Measurements from ENCODE around the gene B3GNT9. TPM values are rescaled to one million over a fixed set of nuclear protein-coding genes. Genes with fewer than 3 reads are reported as not detected.

The B3GNT9 gene, protein sequence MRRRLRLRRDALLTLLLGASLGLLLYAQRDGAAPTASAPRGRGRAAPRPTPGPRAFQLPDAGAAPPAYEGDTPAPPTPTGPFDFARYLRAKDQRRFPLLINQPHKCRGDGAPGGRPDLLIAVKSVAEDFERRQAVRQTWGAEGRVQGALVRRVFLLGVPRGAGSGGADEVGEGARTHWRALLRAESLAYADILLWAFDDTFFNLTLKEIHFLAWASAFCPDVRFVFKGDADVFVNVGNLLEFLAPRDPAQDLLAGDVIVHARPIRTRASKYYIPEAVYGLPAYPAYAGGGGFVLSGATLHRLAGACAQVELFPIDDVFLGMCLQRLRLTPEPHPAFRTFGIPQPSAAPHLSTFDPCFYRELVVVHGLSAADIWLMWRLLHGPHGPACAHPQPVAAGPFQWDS
- 5.2 and 10.0 TPM in 2 replicates for total RNA-seq (2014; rRNA removed; shearing (Covaris generic); ENCODE audit: low replicate concordance)

DNA sequence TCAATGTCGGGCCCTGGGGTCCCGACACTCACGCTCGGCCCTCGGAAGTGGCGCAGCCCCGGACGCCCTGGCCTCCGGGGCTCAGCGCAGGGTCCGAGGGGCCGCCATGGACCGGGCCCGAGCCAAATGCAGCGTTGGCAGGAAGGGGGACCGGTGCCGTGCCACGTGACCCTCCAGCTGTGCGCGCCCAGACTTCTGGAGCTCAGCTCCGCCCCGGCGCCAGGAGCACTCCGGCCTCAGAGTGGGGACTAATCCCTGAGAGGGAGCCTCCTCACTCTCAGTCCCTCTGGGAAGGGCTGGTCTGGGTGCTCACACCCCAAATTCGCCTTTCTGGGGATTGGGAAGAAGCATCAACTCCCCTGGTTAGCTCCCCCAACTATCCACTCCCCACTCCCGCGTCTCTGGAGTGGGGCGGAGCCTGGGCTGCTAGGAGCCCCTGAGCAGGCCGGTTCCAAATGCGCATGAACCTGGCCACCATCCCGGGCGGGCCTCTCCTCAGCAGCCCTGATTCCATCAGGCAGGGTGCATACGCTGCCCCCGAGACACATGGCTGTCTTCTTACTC, at the start of gene B3GNT9:
B3GNT9 (minus strand) TSS at position 166 of the 564 bp plus-strand sequence. CDS start 513 bp downstream, outside the sequence.
- no peaks in the 10 kb centered on the region for H3K27me3 ChIP-seq
- peak; percentile 79 for DNase-seq
- peak within 1 kb of the TSS; percentile 67 for H3K4me3 ChIP-seq
- H3K36me3 ChIP-seq: peaks cover 4% of the 10 kb centered on the region
- H3K9me3 ChIP-seq: no peaks in the 10 kb centered on the region

DNA sequence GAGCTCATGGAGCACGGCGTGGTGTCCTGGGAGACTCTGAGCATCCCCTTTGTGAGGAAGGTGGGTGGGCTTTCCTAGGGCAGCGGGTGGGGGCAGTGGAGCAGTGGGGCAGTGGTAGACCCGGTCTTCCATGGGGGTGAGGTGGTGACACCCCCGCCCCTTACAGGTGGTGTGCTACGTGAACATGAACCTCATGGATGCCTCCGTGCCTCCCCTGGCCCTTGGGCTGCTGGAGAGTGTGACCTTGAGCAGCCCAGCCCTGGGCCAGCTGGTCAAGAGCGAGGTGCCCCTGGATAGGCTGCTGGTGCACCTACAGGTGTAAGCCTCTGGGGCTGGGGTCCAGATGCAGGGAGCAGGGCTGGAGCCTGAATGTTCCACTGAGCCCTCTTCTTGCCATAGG, 49.7 kb upstream of the B3GNT9 start:
- Histone ChIP-seq H3K36me3 (peaks cover 15% of the 10 kb centered on the region), H3K9me3 (no peaks in the 10 kb centered on the region)
- no peak for DNase-seq

DNA sequence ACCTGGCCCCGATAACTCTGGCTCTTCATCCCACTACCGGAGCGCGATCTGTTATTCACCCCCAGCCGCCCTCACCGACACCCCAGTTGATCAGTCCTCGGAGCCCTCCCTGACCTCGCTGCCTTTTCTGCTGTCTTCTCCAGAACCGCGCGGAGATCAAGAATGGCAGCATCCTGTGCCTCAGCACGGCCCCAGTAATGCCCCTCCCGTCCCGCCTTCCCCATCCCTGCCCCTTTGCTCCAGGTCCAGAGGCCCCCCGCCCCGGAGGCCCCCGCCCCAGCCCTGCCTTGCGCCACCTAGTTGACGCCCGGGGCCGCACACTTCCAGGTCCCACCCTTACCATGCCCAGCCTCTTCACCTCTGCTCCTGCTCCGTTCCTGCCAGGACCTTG, 49.0 kb upstream of the B3GNT9 start:
- DNase-seq: no peak
- Histone ChIP-seq H3K27me3 (no peaks in the 10 kb centered on the region), H3K36me3 (peaks cover 21% of the 10 kb centered on the region)

More for the DNA sequence above, 49.7 kb upstream of the B3GNT9 start:
- no peaks in the 10 kb centered on the region for H3K27me3 ChIP-seq
- no peak overlapping the region for H3K4me3 ChIP-seq

DNA sequence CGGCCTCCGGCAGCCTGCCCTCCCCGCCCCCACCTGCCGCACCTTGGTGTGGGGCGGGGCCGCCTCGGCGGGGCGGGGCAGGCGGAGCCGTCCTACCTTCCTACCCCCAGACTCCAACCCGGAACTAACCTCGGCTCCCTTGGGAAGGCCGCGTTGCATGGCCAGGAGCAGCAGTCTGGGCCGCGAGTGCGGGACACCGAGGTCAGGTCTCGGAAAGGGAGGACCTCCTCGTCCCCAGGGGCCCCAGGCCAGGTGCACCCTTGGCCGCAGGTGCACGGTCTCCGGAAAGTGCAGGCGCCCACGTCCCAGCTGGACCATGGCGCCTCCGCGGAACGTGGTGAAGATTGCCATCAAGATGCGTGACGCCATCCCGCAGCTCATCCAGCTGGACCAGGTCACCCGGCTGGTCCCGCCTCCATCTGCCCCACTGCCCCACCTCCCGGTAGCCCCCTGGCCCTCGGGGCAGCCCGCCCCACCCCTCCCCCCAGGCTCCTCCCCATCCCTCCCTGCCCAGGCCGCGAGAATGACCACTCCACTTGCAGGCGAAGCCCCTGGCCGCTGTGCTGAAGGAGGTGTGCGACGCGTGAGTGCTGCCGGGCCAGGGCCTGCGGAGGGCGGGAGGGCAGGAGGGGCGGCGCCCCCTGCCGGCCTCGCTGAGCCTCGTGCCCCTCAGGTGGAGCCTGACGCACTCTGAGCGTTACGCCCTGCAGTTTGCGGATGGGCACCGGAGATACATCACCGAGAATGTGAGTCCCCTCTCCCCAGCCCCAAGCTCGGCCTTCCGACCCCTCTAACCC, 48.4 kb upstream of the B3GNT9 start, which contains the start of gene ELMO3:
ELMO3 (plus strand) TSS at position 121 of the 797 bp plus-strand sequence; CDS start at position 317, 196 bp downstream.
- no peaks in the 10 kb centered on the region for H3K27me3 ChIP-seq
- no peak for DNase-seq
- H3K36me3 ChIP-seq: peaks cover 25% of the 10 kb centered on the region
- no peaks in the 10 kb centered on the region for H3K9me3 ChIP-seq
- H3K4me3 ChIP-seq: no peak within 1 kb of the TSS

More for the DNA sequence above, 49.0 kb upstream of the B3GNT9 start:
- Histone ChIP-seq H3K4me3 (no peak overlapping the region), H3K9me3 (no peaks in the 10 kb centered on the region)

DNA sequence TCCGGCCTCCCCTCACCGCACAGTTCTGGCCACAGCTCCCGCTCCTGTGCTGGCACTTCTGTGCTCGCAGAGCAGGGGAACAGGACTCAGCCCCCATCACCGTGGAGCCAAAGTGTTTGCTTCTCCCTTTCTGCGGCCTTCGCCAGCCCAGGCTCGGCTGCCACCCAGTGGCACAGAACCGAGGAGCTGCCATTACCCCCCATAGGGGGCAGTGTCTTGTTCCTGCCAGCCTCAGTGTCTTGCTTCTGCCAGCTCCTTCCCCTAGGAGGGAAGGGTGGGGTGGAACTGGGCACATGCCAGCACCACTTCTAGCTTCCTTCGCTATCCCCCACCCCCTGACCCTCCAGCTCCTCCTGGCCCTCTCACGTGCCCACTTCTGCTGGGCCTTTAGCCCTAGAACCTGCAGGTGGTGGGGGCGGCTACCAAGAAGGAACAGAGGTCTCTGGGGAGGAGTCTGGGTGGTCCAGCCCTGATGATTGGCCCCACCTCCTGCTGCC, 47.5 kb upstream of the B3GNT9 start:
- no peaks in the 10 kb centered on the region for H3K27me3 ChIP-seq
- no peak for DNase-seq
- no peaks in the 10 kb centered on the region for H3K9me3 ChIP-seq
- peaks cover 28% of the 10 kb centered on the region for H3K36me3 ChIP-seq
- no peak overlapping the region for H3K4me3 ChIP-seq

DNA sequence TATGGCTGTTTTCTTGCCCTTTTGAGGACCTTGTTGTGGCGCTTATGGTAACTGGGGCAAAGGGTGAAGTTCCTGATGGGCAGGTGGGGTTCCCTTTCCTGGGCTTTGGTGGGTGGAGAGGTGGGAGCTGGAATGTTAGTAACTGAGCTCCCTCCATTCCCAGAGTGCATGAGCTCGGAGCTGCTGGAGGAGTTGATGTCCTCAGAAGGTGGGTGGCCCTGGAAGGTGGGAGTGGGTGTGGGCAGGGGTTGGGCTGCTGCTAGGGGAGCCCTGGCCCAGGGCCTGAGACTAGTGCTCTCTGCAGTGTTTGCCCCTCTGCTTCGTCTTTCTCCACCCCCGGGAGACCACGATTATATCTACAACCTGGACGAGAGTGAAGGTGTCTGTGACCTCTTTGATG, 46.9 kb upstream of the B3GNT9 start:
- H3K27me3 ChIP-seq: no peaks in the 10 kb centered on the region
- H3K36me3 ChIP-seq: peaks cover 28% of the 10 kb centered on the region

DNA sequence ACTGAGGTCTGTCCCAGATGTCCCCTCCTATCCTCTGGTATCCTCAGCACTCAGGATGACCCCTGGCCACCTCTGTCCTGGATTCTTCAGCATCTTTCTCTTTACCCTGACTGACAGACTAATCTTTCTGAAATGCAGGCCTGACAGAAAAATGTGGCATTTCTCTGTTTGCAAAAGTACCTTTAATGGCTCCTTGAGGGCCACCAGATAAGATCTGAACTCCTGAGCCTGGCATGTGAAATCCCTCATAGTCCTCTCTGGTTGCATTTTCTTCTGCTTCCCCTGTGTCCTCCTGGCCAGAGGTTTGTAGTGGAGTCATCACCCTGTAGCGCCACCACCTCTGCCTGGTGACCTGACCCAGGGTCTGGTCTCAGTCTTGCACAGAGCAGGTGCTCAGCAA, 46.1 kb upstream of the B3GNT9 start:
- DNase-seq: no peak
- H3K4me3 ChIP-seq: no peak overlapping the region
- peaks cover 28% of the 10 kb centered on the region for H3K36me3 ChIP-seq
- no peaks in the 10 kb centered on the region for H3K9me3 ChIP-seq
- no peaks in the 10 kb centered on the region for H3K27me3 ChIP-seq

More for the DNA sequence above, 46.9 kb upstream of the B3GNT9 start:
- Histone ChIP-seq H3K4me3 (no peak overlapping the region), H3K9me3 (no peaks in the 10 kb centered on the region)
- no peak for DNase-seq

DNA sequence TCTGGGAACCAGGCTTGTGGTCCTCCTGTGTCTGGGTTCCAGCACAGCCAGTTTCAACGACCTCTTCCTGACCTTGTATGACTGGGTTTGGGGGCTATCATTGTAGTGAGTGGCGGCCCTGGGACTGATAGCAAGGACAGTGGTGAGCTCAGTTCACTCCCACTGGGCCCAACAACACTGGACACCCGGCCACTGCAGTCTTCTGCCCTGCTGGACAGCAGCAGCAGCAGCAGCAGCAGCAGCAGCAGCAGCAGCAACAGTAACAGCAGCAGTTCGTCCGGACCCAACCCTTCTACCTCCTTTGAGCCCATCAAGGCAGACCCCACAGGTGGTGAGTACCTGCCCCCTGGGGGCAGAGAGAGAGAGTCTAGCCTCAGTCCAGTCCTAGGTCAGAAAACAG, 44.9 kb upstream of the B3GNT9 start:
- DNase-seq: no peak
- peaks cover 28% of the 10 kb centered on the region for H3K36me3 ChIP-seq

DNA sequence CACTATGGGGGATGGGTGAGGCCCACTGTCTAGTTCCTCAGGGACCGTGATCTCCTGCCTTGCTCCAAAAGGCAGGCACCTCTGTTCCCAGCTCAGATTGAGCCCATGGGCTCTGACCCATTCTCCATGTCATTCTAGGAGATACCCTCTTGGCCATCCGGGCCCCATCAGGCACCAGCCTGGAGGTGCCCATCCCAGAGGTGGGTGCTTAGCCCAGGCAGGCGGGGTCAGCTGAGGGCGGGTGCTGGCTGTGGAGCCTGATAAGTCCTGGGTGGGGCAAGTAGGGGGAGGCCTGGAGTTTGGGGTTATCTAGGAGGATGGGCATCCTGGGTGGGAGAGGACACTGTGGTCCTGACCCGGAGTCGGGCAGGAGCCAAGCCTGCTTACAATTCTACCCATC, 43.5 kb upstream of the B3GNT9 start:
- no peak overlapping the region for H3K4me3 ChIP-seq
- H3K9me3 ChIP-seq: no peaks in the 10 kb centered on the region
- no peaks in the 10 kb centered on the region for H3K27me3 ChIP-seq
- no peak for DNase-seq
- H3K36me3 ChIP-seq: peaks cover 28% of the 10 kb centered on the region

More for the DNA sequence above, 44.9 kb upstream of the B3GNT9 start:
- Histone ChIP-seq H3K27me3 (no peaks in the 10 kb centered on the region), H3K9me3 (no peaks in the 10 kb centered on the region), H3K4me3 (no peak overlapping the region)

DNA sequence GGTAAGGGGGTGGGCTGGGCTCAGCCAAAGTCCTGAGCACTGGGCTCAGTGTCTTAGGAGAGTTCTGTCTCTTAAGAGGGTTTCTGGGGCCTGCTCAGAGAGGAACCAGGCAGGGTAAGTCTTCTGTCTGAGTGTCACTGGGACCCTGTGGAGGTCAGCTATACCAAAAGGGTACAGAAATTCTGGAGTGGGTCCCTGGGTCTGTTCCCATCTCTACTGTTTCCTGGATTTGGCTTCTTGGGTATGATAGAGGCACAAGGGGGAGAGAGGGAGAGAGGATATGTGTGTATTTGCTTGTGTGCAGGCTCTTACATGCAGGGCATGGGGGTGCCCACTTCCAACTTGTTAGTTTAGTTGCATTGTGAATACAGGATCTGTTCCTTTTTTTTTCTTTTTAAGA, 42.7 kb upstream of the B3GNT9 start:
- Histone ChIP-seq H3K9me3 (no peaks in the 10 kb centered on the region), H3K27me3 (no peaks in the 10 kb centered on the region), H3K36me3 (peaks cover 28% of the 10 kb centered on the region), H3K4me3 (peak overlapping the region; percentile 81)
- DNase-seq: no peak

DNA sequence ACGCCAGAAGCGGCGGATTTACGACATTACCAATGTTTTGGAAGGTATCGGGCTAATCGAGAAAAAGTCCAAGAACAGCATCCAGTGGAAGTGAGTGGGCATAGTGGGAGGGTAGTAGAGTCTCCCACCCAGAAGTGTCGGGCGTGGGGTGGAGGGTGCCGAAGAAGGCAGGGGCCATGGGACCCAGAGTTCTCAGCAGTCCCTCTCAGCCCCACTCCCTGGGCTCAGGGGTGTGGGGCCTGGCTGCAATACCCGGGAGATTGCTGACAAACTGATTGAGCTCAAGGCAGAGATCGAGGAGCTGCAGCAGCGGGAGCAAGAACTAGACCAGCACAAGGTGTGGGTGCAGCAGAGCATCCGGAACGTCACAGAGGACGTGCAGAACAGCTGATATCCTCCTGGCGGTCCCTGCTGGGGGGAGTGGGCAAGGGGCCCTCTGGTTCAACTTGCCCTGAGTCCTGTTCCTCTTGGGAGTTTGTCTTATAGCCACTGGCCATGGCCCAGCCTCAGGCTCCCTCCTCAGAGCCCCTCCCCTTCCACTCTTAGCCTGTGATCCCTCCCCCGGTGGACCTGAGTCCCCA, 42.1 kb upstream of the B3GNT9 start:
- peak overlapping the region; percentile 81 for H3K4me3 ChIP-seq
- H3K9me3 ChIP-seq: no peaks in the 10 kb centered on the region
- peaks cover 28% of the 10 kb centered on the region for H3K36me3 ChIP-seq
- no peak for DNase-seq
- no peaks in the 10 kb centered on the region for H3K27me3 ChIP-seq

DNA sequence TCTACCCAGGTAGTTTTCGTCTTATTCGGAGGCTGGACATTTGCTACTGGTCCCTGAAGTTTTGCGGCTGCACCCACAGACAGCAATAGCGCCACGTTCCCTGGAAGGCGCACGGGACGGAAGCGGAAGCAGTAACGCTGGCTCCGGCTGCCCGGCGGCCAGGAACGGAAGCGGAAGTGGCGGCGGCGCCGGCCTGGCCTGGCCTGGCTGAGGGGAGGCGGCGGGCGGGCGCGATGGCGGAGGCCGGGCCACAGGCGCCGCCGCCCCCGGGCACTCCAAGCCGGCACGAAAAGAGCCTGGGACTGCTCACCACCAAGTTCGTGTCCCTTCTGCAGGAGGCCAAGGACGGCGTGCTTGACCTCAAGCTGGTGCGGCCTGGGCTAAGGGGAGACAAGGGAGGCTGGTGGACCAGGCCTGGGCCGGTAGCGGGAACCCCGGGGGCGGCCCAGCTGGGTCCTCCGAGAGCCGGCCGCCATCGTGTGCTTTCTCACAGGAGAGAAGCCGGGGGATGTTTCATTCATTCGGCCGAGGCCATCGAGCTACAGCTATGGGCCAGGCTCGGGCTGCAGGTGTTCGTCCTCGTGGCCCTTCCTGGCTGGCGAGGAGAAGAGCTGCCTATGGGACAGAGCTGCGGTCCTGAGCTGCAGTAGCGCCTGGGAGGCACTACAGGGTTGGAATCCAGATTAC, 41.3 kb upstream of the B3GNT9 start, which contains the start of gene E2F4:
E2F4 (plus strand) TSS at position 161 of the 687 bp plus-strand sequence; CDS start at position 234, 73 bp downstream.
- no peaks in the 10 kb centered on the region for H3K9me3 ChIP-seq
- peak within 1 kb of the TSS; percentile 81 for H3K4me3 ChIP-seq
- DNase-seq: peak; percentile 86
- no peaks in the 10 kb centered on the region for H3K27me3 ChIP-seq
- peaks cover 26% of the 10 kb centered on the region for H3K36me3 ChIP-seq

DNA sequence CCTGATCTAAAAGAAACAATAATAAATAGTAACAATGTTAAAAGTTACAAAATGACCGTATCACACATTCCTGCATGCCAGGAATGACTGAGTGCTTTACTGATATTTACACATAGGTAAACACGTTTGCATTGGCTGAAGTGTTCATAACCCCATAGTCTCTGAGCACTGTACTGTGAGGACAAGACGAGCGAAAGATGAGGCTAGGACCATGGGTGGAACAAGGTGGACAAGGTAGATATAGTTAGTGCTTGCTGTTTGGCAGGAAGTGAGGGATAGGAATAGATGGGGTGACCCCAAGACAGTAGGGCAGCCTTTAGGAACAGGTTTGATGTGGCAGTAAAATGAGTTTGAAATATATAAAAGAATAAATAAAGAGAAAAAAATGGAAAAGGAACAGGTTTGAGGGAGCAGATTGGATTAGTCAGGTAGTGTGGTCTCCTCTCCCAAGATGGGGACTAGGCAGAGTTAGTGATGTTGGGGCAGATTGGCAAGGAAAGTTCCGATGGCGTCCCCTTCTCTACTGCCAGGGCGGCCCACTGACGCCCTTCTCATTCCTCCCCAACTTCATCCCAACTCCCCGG, 40.7 kb upstream of the B3GNT9 start:
- no peak for DNase-seq
- Histone ChIP-seq H3K36me3 (peaks cover 20% of the 10 kb centered on the region), H3K4me3 (peak overlapping the region; percentile 81), H3K9me3 (no peaks in the 10 kb centered on the region), H3K27me3 (no peaks in the 10 kb centered on the region)

DNA sequence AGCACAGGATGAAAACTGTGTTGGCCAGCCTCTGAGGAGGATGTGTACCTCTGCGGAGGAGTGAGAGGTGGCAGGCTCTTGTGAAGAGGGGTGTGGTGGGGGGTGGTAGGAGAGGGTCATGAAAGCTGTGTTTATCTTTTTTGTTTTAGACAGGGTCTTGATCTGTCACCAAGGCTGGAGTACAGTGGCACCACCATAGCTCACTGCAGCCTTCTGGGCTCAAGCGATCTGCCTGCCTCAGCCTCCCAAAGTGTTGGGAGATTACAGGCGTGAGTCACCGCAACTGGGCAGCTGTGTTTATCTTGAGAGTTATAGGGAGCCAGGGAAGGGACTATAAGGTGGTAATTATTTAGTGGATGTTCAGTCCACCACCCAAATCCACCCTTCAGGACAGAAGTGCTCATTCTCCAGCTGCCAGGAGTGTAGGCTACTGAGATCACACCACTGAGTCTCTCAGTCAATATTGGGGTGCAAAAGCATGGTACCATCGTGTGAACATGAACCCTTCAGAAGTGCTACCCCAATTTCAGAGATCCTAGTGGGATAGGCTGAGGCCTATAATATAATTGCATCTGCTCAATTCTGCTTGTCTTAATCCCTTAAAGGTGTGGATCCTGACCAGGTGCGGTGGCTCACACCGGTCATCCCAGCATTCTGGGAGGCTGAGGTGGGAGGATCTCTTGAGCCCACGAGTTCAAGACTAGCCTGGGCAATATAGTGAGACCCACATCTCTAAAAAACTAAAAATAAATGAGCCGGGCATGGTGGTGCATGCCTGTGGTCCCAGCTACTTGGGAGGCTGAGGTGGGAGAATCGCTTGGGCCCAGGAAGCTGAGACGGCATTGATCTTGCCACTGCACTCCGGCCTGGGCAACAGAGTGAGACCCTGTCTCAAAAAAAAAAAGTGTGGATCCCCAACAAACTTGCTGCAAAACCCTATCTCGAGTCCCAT, 39.9 kb upstream of the B3GNT9 start:
- H3K27me3 ChIP-seq: no peaks in the 10 kb centered on the region
- H3K36me3 ChIP-seq: peaks cover 16% of the 10 kb centered on the region
- no peak overlapping the region for H3K4me3 ChIP-seq
- no peaks in the 10 kb centered on the region for H3K9me3 ChIP-seq
- DNase-seq: peak; percentile 48

DNA sequence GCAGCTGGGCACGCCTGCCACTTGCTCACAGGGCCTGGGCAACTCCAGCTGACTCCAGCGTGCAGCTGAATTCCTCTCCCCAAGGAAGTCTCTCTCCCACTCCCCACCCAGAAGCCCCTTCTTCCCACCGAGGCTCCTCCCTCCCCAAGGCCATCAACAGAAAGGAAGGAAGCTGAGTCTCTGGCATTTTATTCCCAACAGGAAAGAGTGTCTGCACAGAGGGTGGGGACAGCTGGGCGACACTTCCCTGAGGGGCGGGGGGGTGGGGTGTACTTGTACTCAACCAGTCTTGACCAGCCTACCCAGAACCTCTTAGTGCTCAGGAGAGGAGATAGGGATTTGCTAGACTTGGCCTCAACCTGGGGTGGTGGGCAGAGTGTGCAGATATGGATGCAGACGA, 39.2 kb upstream of the B3GNT9 start, which contains the start of gene EXOC3L1:
EXOC3L1 (minus strand) TSS at position 96 of the 400 bp plus-strand sequence. CDS start 460 bp downstream, outside the sequence.
- Histone ChIP-seq H3K36me3 (peaks cover 10% of the 10 kb centered on the region), H3K9me3 (no peaks in the 10 kb centered on the region), H3K27me3 (no peaks in the 10 kb centered on the region), H3K4me3 (no peak within 1 kb of the TSS)
- no peak for DNase-seq

Measured in MG63 (cell line).